GM12878 (cell line): ENCODE data around the gene BUD23. TPM values are rescaled to one million over a fixed set of nuclear protein-coding genes. Genes with fewer than 3 reads are reported as not detected.

Experiments
- BCL11A ChIP-seq: IDR thresholded peaks from 2 replicates; pipeline ENCODE4 v1.6.1; 2011; ENCODE audit warnings: low read depth, low read length
- CEBPB ChIP-seq, 2 experiments: fragments of 150-350 bp in 1 of 2; IDR thresholded peaks; 2 replicates each; pipeline ENCODE4 v1.6.1; 2012 to 2014; ENCODE audit warnings: low read depth in 2 of 2, low read length in 2 of 2, borderline replicate concordance in 1 of 2, inconsistent platforms in 1 of 2
- CHD1 ChIP-seq: IDR thresholded peaks from 2 replicates; pipeline ENCODE4 v1.6.1; 2012; ENCODE audit warnings: low read depth, low read length, improper control_type of control experiment
- E2F8 ChIP-seq: fragments of 450-650 bp; IDR thresholded peaks from 2 replicates; pipeline ENCODE4 v1.6.1; 2018; ENCODE audit warnings: mild to moderate bottlenecking, low read depth, moderate library complexity; ENCODE audit not compliant: partially characterized antibody
- EP300 ChIP-seq, 2 experiments: fragments of 150-350 bp in 1 of 2; IDR thresholded peaks; 2 replicates each; pipeline ENCODE4 v1.6.1; 2011 to 2012; ENCODE audit warnings: low read depth in 2 of 2, low read length in 2 of 2, borderline replicate concordance in 1 of 2, improper control_type of control experiment in 1 of 2, inconsistent platforms in 1 of 2; ENCODE audit not compliant: control insufficient read depth in 1 of 2
- KDM1A ChIP-seq: fragments of 200-600 bp; sonication (generic); IDR thresholded peaks from 2 replicates; pipeline ENCODE4 v1.6.1; 2016; ENCODE audit warnings: borderline replicate concordance
- MLLT1 ChIP-seq: fragments of 450-650 bp; IDR thresholded peaks from 2 replicates; pipeline ENCODE4 v1.6.1; 2016; ENCODE audit warnings: mild to moderate bottlenecking
- NRF1 ChIP-seq: conservative IDR thresholded peaks from 2 replicates; pipeline ENCODE4 v1.6.1; 2011; ENCODE audit warnings: mild to moderate bottlenecking, low read depth, low read length, improper control_type of control experiment
- PML ChIP-seq: IDR thresholded peaks from 2 replicates; pipeline ENCODE4 v1.6.1; 2012; ENCODE audit warnings: low read length, inconsistent platforms
- RELB ChIP-seq: fragments of 450-650 bp; IDR thresholded peaks from 2 replicates; pipeline ENCODE4 v1.6.1; 2017; ENCODE audit warnings: low read depth, mild to moderate bottlenecking, moderate library complexity
- RFX5 ChIP-seq: IDR thresholded peaks from 2 replicates; pipeline ENCODE4 v1.6.1; 2011; ENCODE audit warnings: low read depth, low read length, improper control_type of control experiment
- RUNX3 ChIP-seq: IDR thresholded peaks from 2 replicates; pipeline ENCODE4 v1.6.1; 2012; ENCODE audit warnings: low read length, inconsistent platforms
- SKIL ChIP-seq: fragments of 450-650 bp; IDR thresholded peaks from 2 replicates; pipeline ENCODE4 v1.6.1; 2017; ENCODE audit warnings: mild to moderate bottlenecking, low read depth, inconsistent platforms; ENCODE audit not compliant: poor library complexity, severe bottlenecking
- SREBF1 ChIP-seq: IDR thresholded peaks from 2 replicates; pipeline ENCODE4 v1.6.1; 2012; ENCODE audit warnings: mild to moderate bottlenecking, low read length
- TAF1 ChIP-seq: IDR thresholded peaks from 2 replicates; pipeline ENCODE4 v1.6.1; 2011; ENCODE audit warnings: mild to moderate bottlenecking, low read depth, low read length, borderline replicate concordance
- USF1 ChIP-seq: IDR thresholded peaks from 2 replicates; pipeline ENCODE4 v1.6.1; 2011; ENCODE audit warnings: borderline replicate concordance, low read depth, mild to moderate bottlenecking, moderate library complexity, mixed read lengths, low read length; ENCODE audit not compliant: insufficient read depth; ENCODE audit errors: extremely low read length
- ZBTB33 ChIP-seq: fragments of 450-650 bp; IDR thresholded peaks from 2 replicates; pipeline ENCODE4 v1.6.1; 2017; ENCODE audit warnings: mild to moderate bottlenecking
- ZNF274 ChIP-seq: IDR thresholded peaks from one replicate; pipeline ENCODE4 v1.8.0; 2011; ENCODE audit not compliant: insufficient read length, insufficient read depth
- polyA plus RNA-seq, 11 experiments: library from polyadenylated mRNA; depleted of rRNA in 4 of 11; unstranded in 6 of 11; stranded (reverse) in 5 of 11; fragments of >200 nt; fragmentation: Nextera tagmentation in 4 of 11; fragmentation: Illumina TruSeq in 1 of 11; extraction: Ambion mirVana in 4 of 11; extraction: Trizol in 1 of 11; gene quantifications; 1 replicate in 1 of 11; 2 replicates in 10 of 11; pipeline versions ENCODE4 v1.2.1 to v1.2.3, GENCODE V29; 2011 to 2016; ENCODE audit warnings: inconsistent platforms in 2 of 11, missing spikeins in 2 of 11, low read depth in 1 of 11
- total RNA-seq, 4 experiments: library from RNA; depleted of rRNA in 3 of 4; stranded (reverse); fragments of >200 nt in 3 of 4; fragmentation: Illumina TruSeq in 1 of 4; extraction: Trizol in 1 of 4; gene quantifications; 2 replicates each; pipeline versions ENCODE4 v1.2.1 to v1.2.3, GENCODE V29; 2013 to 2021

Gene BUD23
- total and polyA plus RNA-seq, 10 of the 15 experiments (the other 5 are each of a cell fraction or from before 2014, with no cell fraction given) = 36.4 to 138 (median 99.5) TPM

- no peak for TF ChIP-seq MLLT1
- TF ChIP-seq ZBTB33 = no peak
- TF ChIP-seq ZNF274 = no peak
- TF ChIP-seq EP300 (IDR thresholded peaks at IDR 0.05; ENCODE audit: borderline replicate concordance in 1 of 2, control insufficient read depth in 1 of 2, low read depth in 2 of 2, low read length in 2 of 2) = no peak
- 0 out of 2 replicates have a peak, but pooled peaks have one; percentile 39 for TF ChIP-seq TAF1
- no peak for TF ChIP-seq NRF1
- TF ChIP-seq SKIL = no peak
- no peak for TF ChIP-seq CHD1
- TF ChIP-seq RFX5 = no peak
- no peak for TF ChIP-seq E2F8
- no peak for TF ChIP-seq PML
- no peak for TF ChIP-seq SREBF1
- TF ChIP-seq KDM1A = no peak
- TF ChIP-seq RELB = no peak; the same call in 1 of the 2 replicates
- no peak for TF ChIP-seq CEBPB (IDR thresholded peaks at IDR 0.05; ENCODE audit: borderline replicate concordance in 1 of 2, low read depth in 2 of 2, low read length in 2 of 2)
- TF ChIP-seq BCL11A = no peak
- no peak for TF ChIP-seq USF1
- TF ChIP-seq RUNX3 = no peak
These were observed 55.4 kb downstream of the BUD23 start, which contains the start of gene ABHD11 (continued) for GRCh38 chr7:73738612-73739386.
